ENCODE data around the gene AQP11. TPM values are rescaled to one million over a fixed set of nuclear protein-coding genes. Genes with fewer than 3 reads are reported as not detected.

Gene AQP11
- polyA plus RNA-seq, 2 donors, result 0.06 TPM; not detected in 1

GRCh38 chr11:77650123-77650522 is 60.4 kb downstream of the AQP11 start:
- no peaks in the 10 kb centered on the region for H3K27me3 ChIP-seq (ENCODE audit: control insufficient read depth in 1 of 2, insufficient read depth in 2 of 2, low read length in 2 of 2)
- WGBS, 2 donors, result 70 to 78% methylated on average over 3 of the region's 3 CpGs
- H3K4me3 ChIP-seq (ENCODE audit: low read depth in 1 of 2, low read length in 2 of 2), result no peak overlapping the region
- no peaks in the 10 kb centered on the region for H3K36me3 ChIP-seq (ENCODE audit: control insufficient read depth in 2 of 2, insufficient read depth in 2 of 2, low read length in 1 of 2)
- no peaks in the 10 kb centered on the region for H3K4me1 ChIP-seq (ENCODE audit: control insufficient read depth in 2 of 2, insufficient read depth in 2 of 2, low read length in 1 of 2)
- no peaks in the 10 kb centered on the region for H3K9me3 ChIP-seq (ENCODE audit: control insufficient read depth in 2 of 2, insufficient read depth in 1 of 2, low read depth in 1 of 2, low read length in 1 of 2)
- H3K27ac ChIP-seq (ENCODE audit: low read depth in 2 of 2, low read length in 1 of 2), result no peak overlapping the region

- Histone ChIP-seq H3K27ac (ENCODE audit: low read depth in 2 of 2, low read length in 1 of 2) (no peak overlapping the region), H3K27me3 (ENCODE audit: control insufficient read depth in 1 of 2, insufficient read depth in 2 of 2, low read length in 2 of 2) (no peaks in the 10 kb centered on the region)
- WGBS, 2 donors, result 87 to 90% methylated on average over 4 of the region's 4 CpGs
Measured at GRCh38 chr11:77654770-77655434, 65.1 kb downstream of the AQP11 start.

GRCh38 chr11:77656362-77656761 is 66.6 kb downstream of the AQP11 start:
- H3K27me3 ChIP-seq (ENCODE audit: control insufficient read depth in 1 of 2, insufficient read depth in 2 of 2, low read length in 2 of 2), result no peaks in the 10 kb centered on the region
- no peak overlapping the region for H3K27ac ChIP-seq (ENCODE audit: low read depth in 2 of 2, low read length in 1 of 2)
- no peaks in the 10 kb centered on the region for H3K36me3 ChIP-seq (ENCODE audit: control insufficient read depth in 2 of 2, insufficient read depth in 2 of 2, low read length in 1 of 2)
- peaks cover 0 to 4% of the 10 kb centered on the region in 2 donors for H3K4me1 ChIP-seq (ENCODE audit: control insufficient read depth in 2 of 2, insufficient read depth in 2 of 2, low read length in 1 of 2)
- WGBS, 2 donors, result 89 to 91% methylated on average over 7 of the region's 7 CpGs
- no peak overlapping the region for H3K4me3 ChIP-seq (ENCODE audit: low read depth in 1 of 2, low read length in 2 of 2)
- no peaks in the 10 kb centered on the region for H3K9me3 ChIP-seq (ENCODE audit: control insufficient read depth in 2 of 2, insufficient read depth in 1 of 2, low read depth in 1 of 2, low read length in 1 of 2)

More at GRCh38 chr11:77654770-77655434, 65.1 kb downstream of the AQP11 start:
- no peaks in the 10 kb centered on the region for H3K9me3 ChIP-seq (ENCODE audit: control insufficient read depth in 2 of 2, insufficient read depth in 1 of 2, low read depth in 1 of 2, low read length in 1 of 2)
- H3K4me1 ChIP-seq (ENCODE audit: control insufficient read depth in 2 of 2, insufficient read depth in 2 of 2, low read length in 1 of 2), result peaks cover 0 to 4% of the 10 kb centered on the region in 2 donors
- H3K4me3 ChIP-seq (ENCODE audit: low read depth in 1 of 2, low read length in 2 of 2), result no peak overlapping the region
- no peaks in the 10 kb centered on the region for H3K36me3 ChIP-seq (ENCODE audit: control insufficient read depth in 2 of 2, insufficient read depth in 2 of 2, low read length in 1 of 2)

- Histone ChIP-seq H3K4me1 (ENCODE audit: control insufficient read depth in 2 of 2, insufficient read depth in 2 of 2, low read length in 1 of 2) (peaks cover 0 to 4% of the 10 kb centered on the region in 2 donors), H3K9me3 (ENCODE audit: control insufficient read depth in 2 of 2, insufficient read depth in 1 of 2, low read depth in 1 of 2, low read length in 1 of 2) (no peaks in the 10 kb centered on the region), H3K4me3 (ENCODE audit: low read depth in 1 of 2, low read length in 2 of 2) (no peak overlapping the region), H3K36me3 (ENCODE audit: control insufficient read depth in 2 of 2, insufficient read depth in 2 of 2, low read length in 1 of 2) (no peaks in the 10 kb centered on the region), H3K27ac (ENCODE audit: low read depth in 2 of 2, low read length in 1 of 2) (no peak overlapping the region), H3K27me3 (ENCODE audit: control insufficient read depth in 1 of 2, insufficient read depth in 2 of 2, low read length in 2 of 2) (no peaks in the 10 kb centered on the region)
- WGBS, 2 donors, result 86 to 90% methylated on average over 4 of the region's 4 CpGs
Measured at GRCh38 chr11:77658213-77659013, 68.7 kb downstream of the AQP11 start.

Other genes starting within 250 kb of the AQP11 start
- gene PAK1, start 115.9 kb upstream of the AQP11 start, polyA plus RNA-seq, result 10 to 100 TPM; 10.3 to 16.3 TPM
- gene CLNS1A, start 47.8 kb downstream of the AQP11 start, polyA plus RNA-seq, result 100 to 1,000 TPM in 1 of 2 donors, 10 to 100 TPM in 1; 57.8 to 104 TPM
- 1 to 10 TPM; 4.8 to 8.3 TPM for gene RSF1, start 230.8 kb downstream of the AQP11 start, polyA plus RNA-seq
- gene AAMDC, start 231.2 kb downstream of the AQP11 start, polyA plus RNA-seq, result 10 to 100 TPM; 29.6 to 35.2 TPM